GM12801 (cell line): ENCODE measurements around the gene LHFPL2.

ENCODE experiments used
- TF ChIP-seq, protein P1 (sequence below): IDR thresholded peaks from one replicate; pipeline ENCODE4 v1.5.1; 2011; ENCODE audit warnings: control low read depth; ENCODE audit not compliant: insufficient read length; ENCODE audit errors: extremely low read depth

Gene LHFPL2

GRCh38 chr5:78659114-78659513, 10.5 kb upstream of the LHFPL2 start:
- TF ChIP-seq, protein P1, sequence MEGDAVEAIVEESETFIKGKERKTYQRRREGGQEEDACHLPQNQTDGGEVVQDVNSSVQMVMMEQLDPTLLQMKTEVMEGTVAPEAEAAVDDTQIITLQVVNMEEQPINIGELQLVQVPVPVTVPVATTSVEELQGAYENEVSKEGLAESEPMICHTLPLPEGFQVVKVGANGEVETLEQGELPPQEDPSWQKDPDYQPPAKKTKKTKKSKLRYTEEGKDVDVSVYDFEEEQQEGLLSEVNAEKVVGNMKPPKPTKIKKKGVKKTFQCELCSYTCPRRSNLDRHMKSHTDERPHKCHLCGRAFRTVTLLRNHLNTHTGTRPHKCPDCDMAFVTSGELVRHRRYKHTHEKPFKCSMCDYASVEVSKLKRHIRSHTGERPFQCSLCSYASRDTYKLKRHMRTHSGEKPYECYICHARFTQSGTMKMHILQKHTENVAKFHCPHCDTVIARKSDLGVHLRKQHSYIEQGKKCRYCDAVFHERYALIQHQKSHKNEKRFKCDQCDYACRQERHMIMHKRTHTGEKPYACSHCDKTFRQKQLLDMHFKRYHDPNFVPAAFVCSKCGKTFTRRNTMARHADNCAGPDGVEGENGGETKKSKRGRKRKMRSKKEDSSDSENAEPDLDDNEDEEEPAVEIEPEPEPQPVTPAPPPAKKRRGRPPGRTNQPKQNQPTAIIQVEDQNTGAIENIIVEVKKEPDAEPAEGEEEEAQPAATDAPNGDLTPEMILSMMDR: no peak

- TF ChIP-seq, protein P1: no peak
Measured at GRCh38 chr5:78657201-78657600, 8.6 kb upstream of the LHFPL2 start.

GRCh38 chr5:78655746-78656290, 7.2 kb upstream of the LHFPL2 start:
- TF ChIP-seq, protein P1: no peak

DNA sequence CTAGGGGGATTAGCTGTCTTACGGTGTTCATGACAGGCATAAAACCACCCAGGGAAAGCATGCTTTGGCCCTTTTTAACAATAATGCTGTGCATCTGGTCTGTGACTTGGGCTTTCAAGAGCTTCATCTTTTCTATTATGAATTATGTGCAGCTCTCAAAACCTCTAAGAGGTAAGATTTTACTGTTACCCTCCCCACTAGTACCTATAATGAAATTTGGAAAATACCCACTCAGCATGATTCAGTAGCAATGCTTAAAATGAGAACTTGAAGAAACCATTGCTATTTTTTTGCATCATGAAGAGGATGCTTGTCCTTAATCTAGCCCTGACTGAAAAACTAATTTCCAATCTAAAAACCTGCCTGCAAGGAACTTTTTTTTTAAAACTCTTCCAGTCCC, 5.8 kb upstream of the LHFPL2 start:
- TF ChIP-seq, protein P1: no peak

- TF ChIP-seq, protein P1: no peak
Measured at GRCh38 chr5:78653681-78654366, 5.3 kb upstream of the LHFPL2 start.

DNA sequence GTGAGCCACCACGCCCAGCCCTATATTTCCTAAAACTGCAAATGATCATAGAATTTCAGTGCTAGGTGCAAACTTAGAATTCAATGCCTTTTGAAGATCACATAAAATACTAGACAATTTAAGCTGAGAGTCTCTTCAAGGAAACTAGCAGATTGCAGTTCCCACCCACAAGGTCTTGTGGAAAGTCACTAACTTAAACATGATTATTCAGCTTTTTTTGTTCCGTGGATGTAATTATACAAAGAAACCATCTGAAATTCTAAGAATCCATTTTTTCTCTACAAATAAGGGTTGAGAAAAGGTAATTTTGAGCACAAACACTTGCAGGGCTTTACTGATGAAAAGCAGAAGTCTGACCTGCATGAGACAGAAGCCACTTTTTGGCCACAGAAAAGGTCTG, 4.5 kb upstream of the LHFPL2 start:
- TF ChIP-seq, protein P1: no peak

DNA sequence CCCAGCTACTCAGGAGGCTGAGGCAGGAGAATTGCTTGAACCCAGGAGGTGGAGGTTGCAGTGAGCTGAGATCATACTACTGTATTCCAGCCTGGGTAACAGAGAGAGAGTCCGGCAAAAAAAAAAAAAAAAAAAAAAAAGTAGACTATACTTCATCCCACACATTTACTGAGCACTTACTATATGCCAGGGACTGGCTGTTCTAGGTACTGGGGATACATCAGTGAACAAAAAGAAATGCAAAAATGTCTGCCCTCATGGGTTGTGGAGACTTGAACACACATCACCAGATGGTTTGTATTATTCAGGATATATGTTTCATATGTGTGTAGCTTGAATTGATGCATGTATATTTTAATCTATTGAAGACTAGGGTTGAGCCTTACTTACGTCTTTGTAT, 2.9 kb upstream of the LHFPL2 start:
- TF ChIP-seq, protein P1: no peak
